Upper lobe of left lung (tissue), 6 donors: ENCODE results near the gene BCL2. TPM values are rescaled to one million over a fixed set of nuclear protein-coding genes. Genes with fewer than 3 reads are reported as not detected.

Experiments used
- ATAC-seq, 2 donors: fragments of 200-7000 bp; cut with Tn5 transposase; one replicate each; pipeline ENCODE4 v1.9.1; 2022; ENCODE audit warnings: mild to moderate bottlenecking in 2 of 2, moderate library complexity in 2 of 2; ENCODE audit not compliant: low FRiP score in 2 of 2
- DNase-seq, 2 donors: peaks; one replicate each; pipeline ENCODE4 v3.0.0-alpha.2; 2019 to 2020
- H3K27ac ChIP-seq, 4 donors: fragments of 200-600 bp; sonication (generic); one replicate each; pipeline ENCODE4 v1.5.1; 2016 to 2019
- H3K27me3 ChIP-seq, 4 donors: fragments of 200-600 bp; sonication (generic); one replicate each; pipeline ENCODE4 v1.5.1; 2017 to 2019
- H3K36me3 ChIP-seq, 4 donors: fragments of 200-600 bp; sonication (generic); one replicate each; pipeline ENCODE4 v1.5.1; 2016 to 2019
- H3K4me1 ChIP-seq, 4 donors: fragments of 200-600 bp; sonication (generic); one replicate each; pipeline ENCODE4 v1.5.1; 2018 to 2019
- H3K4me3 ChIP-seq, 4 donors: fragments of 200-600 bp; sonication (generic); one replicate each; pipeline ENCODE4 v1.5.1; 2017 to 2019; ENCODE audit warnings: mild to moderate bottlenecking in 2 of 4, moderate library complexity in 1 of 4
- H3K9me3 ChIP-seq, 4 donors: fragments of 200-600 bp; sonication (generic); one replicate each; pipeline ENCODE4 v1.5.1; 2018 to 2019
- CTCF ChIP-seq, 6 experiments: fragments of 450-650 bp in 4 of 6; fragments of 200-600 bp in 2 of 6; sonication (generic) in 2 of 6; IDR thresholded peaks; one replicate each; pipeline ENCODE4 v1.5.1; 2016 to 2019; ENCODE audit warnings: antibody characterized with exemption in 6 of 6
- EP300 ChIP-seq, 4 donors: sonication (generic); formaldehyde crosslinking; IDR thresholded peaks; one replicate each; pipeline ENCODE4 v1.5.1; 2017; ENCODE audit warnings: antibody characterized with exemption in 4 of 4, control low read depth in 2 of 4
- POLR2A ChIP-seq, 4 donors: fragments of 450-650 bp; IDR thresholded peaks; one replicate each; pipeline ENCODE4 v1.5.1; 2016 to 2017; ENCODE audit warnings: antibody characterized with exemption in 4 of 4, mild to moderate bottlenecking in 2 of 4
- POLR2AphosphoS5 ChIP-seq, 2 donors: sonication (generic); formaldehyde crosslinking; IDR thresholded peaks; one replicate each; pipeline ENCODE4 v1.5.1; 2017; ENCODE audit warnings: antibody characterized with exemption in 2 of 2
- WGBS, 2 donors: methylation state at CpG; one replicate each; pipeline ENCODE4 v1.1.5; 2017 to 2018; 5-methylcytosine and 5-hydroxymethylcytosine counted together
- total RNA-seq, 6 donors: library from RNA; depleted of rRNA in 4 of 6; stranded (reverse); fragments of >200 nt in 4 of 6; gene quantifications; one replicate each; pipeline versions ENCODE4 v1.1.0 to v1.2.1, GENCODE V29; 2016 to 2021
- donor health status: DM: no; HTN: no; CAD: no; lungs with moderate emphysema.
- donor health status: DM: no; HTN: yes; CAD: no; lungs with severe emphysema.

BCL2 gene
- total RNA-seq, 6 donors from 2014 or later: 5.9 to 19.9 (median 11.4) TPM

DNA sequence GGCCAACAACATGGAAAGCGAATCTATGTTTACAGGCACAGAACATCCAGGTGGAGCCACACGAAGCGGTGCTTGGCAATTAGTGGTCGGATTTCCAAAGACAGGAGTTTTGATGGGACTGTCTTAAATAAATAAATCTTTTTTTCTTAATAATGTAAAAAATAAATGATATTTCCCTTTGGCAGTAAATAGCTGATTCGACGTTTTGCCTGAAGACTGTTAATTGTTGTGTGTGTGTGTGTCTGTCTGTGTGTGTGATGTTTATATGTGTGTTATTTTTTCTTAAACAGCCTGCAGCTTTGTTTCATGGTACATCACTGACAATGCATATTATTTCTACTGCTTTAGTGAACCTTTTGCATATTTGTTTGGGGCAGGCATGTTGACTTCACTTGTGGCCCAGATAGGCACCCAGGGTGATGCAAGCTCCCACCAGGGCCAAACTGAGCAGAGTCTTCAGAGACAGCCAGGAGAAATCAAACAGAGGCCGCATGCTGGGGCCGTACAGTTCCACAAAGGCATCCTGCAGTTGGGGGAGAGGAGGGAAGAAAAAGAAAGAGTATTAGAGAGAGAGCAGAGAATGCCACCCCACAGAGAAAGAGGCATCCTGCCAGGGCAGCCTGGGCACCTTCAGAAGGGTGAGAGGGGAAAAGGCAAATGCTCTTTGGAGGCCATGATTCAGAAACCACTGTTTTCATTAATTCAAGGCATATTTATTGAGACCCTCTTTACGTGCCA is 191.2 kb downstream of the BCL2 start:
- H3K4me1 ChIP-seq: peaks cover 0 to 13% (median 2%) of the 10 kb centered on the region in 4 donors
- H3K36me3 ChIP-seq: no peaks in the 10 kb centered on the region
- no peaks in the 10 kb centered on the region for H3K27me3 ChIP-seq
- ATAC-seq: no peak
- no peak overlapping the region for H3K27ac ChIP-seq
- TF ChIP-seq POLR2A (IDR thresholded peaks at IDR 0.05): no peak
- no peak for TF ChIP-seq CTCF (IDR thresholded peaks at IDR 0.05)
- TF ChIP-seq POLR2AphosphoS5 (IDR thresholded peaks at IDR 0.05): no peak
- TF ChIP-seq EP300 (IDR thresholded peaks at IDR 0.05): no peak
- DNase-seq: no peak
- no peaks in the 10 kb centered on the region for H3K9me3 ChIP-seq
- no peak overlapping the region for H3K4me3 ChIP-seq
- 89 to 92% methylated on average over 9 of the region's 9 CpGs for WGBS, 2 donors

DNA sequence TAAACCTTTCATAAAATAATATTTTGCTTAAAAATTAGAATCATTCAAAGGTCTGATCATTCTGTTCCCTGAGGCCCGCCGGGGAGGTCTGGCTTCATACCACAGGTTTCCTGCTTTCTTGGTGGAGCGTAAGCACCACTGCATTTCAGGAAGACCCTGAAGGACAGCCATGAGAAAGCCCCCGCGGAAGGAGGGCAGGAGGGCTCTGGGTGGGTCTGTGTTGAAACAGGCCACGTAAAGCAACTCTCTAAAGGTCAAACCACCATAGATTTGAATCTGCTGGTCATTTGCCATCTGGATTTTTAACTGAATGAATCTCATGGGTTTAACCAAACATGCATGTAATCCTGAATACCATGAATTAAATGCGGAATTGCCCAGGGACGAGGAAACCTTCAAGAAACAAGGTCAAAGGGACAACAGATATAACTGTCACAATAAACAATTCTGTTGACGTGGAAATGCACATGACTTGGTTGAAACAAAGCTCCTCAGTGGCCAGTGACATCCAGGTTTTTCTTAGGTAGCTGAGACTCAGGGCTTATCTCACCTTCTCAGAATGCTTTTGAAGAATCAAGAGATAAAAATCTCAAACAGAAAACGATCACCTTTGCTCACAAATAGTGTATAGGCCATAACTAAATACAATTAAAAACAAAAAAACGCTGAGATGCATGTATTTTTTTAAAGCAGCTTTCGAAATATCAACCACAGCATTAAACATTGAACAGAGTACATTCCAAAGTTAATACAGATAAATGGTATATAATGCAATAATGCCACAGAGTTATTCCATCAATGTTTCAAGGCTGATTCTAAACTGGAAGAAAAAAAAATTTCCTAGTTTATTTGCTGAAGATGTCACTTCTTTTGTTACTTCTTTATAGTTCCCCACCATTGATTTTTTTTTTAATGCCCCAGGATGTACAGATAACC is 193.2 kb downstream of the BCL2 start:
- Histone ChIP-seq H3K36me3 (no peaks in the 10 kb centered on the region), H3K9me3 (no peaks in the 10 kb centered on the region), H3K27me3 (no peaks in the 10 kb centered on the region), H3K27ac (no peak overlapping the region), H3K4me1 (peaks cover 0 to 4% (median 1%) of the 10 kb centered on the region in 4 donors), H3K4me3 (no peak overlapping the region)
- no peak for ATAC-seq
- TF ChIP-seq POLR2A (IDR thresholded peaks at IDR 0.05) (no peak), EP300 (IDR thresholded peaks at IDR 0.05) (no peak), POLR2AphosphoS5 (IDR thresholded peaks at IDR 0.05) (no peak), CTCF (IDR thresholded peaks at IDR 0.05) (no peak)
- no peak for DNase-seq
- 74 to 80% methylated on average over 10 to 12 of the region's 12 CpGs for WGBS, 2 donors

- 77% methylated on average over 4 of the region's 4 CpGs for WGBS, 2 donors
Observed at GRCh38 chr18:63120620-63121019, 198.9 kb downstream of the BCL2 start.

GRCh38 chr18:63119647-63120046 is 199.9 kb downstream of the BCL2 start:
- no peaks in the 10 kb centered on the region for H3K9me3 ChIP-seq
- ATAC-seq: no peak
- TF ChIP-seq POLR2A (IDR thresholded peaks at IDR 0.05) (no peak), CTCF (IDR thresholded peaks at IDR 0.05) (peak in 1 of 6 experiments; percentile 14)
- no peak for DNase-seq
- WGBS, 2 donors: 43% methylated on average over 3 of the region's 3 CpGs
- H3K4me3 ChIP-seq: no peak overlapping the region
- H3K27ac ChIP-seq: no peak overlapping the region
- no peaks in the 10 kb centered on the region for H3K4me1 ChIP-seq
- no peaks in the 10 kb centered on the region for H3K36me3 ChIP-seq
- H3K27me3 ChIP-seq: no peaks in the 10 kb centered on the region

More at GRCh38 chr18:63120620-63121019, 198.9 kb downstream of the BCL2 start:
- Histone ChIP-seq H3K4me3 (no peak overlapping the region), H3K27me3 (no peaks in the 10 kb centered on the region), H3K27ac (no peak overlapping the region), H3K9me3 (no peaks in the 10 kb centered on the region), H3K4me1 (no peaks in the 10 kb centered on the region), H3K36me3 (no peaks in the 10 kb centered on the region)
- DNase-seq (no peak), ATAC-seq (no peak)
- TF ChIP-seq EP300 (IDR thresholded peaks at IDR 0.05) (no peak), POLR2AphosphoS5 (IDR thresholded peaks at IDR 0.05) (no peak), CTCF (IDR thresholded peaks at IDR 0.05) (no peak), POLR2A (IDR thresholded peaks at IDR 0.05) (no peak)
